Measurements from ENCODE around the gene TSHZ2.
"Not testable (repeated sequence)": the region's sequence is repeated elsewhere in the genome, so short reads cannot be mapped to it uniquely, and the experiment has no call there.

TSHZ2 gene

DNA sequence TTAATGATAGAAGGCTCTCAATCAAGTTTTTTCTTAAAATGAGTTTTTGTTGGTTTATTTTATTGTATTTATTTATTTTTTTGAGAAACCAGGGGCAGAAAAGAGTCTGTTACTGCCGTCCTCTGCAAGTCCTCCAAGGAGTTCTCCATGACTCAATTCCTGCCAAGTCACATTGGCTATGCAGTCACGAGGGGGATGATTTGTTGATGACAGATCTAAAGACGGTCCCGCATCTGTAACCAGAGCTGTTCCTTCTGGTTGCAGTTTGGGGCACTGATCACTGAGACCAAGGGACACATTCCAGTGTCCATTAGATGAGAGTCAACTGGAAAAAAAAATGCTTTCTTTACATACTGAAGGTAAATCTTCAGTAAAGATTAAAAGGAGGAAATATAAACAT is 13.9 kb upstream of the TSHZ2 start:
- DNase-seq: no peak
- in situ Hi-C loops (cut with MboI; ENCODE audit: low pct_unique_long_range_greater_than_20kb, low sequenced_read_pairs): no loop called here

DNA sequence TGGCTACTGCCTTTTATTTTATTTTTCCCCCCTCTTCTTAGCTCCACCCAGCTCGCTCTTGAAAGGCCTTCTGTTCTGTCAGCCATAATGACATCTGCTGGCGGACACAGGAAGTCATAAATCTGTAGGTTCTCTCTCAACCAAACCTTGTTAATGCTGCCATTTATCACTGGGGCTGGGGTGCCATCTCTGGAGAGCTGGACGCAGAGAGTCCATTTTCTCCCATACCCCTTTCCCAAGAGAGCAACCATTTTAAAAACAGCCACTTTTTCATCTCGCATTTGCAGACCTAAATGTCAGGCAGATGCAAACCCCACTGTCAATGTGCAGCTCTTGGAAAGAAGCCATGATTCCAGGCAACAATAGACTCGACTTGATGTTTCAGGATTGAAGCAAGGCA is 13.0 kb upstream of the TSHZ2 start:
- DNase-seq: peak; percentile 5
- in situ Hi-C loops (cut with MboI; ENCODE audit: low pct_unique_long_range_greater_than_20kb, low sequenced_read_pairs): no loop called here

DNA sequence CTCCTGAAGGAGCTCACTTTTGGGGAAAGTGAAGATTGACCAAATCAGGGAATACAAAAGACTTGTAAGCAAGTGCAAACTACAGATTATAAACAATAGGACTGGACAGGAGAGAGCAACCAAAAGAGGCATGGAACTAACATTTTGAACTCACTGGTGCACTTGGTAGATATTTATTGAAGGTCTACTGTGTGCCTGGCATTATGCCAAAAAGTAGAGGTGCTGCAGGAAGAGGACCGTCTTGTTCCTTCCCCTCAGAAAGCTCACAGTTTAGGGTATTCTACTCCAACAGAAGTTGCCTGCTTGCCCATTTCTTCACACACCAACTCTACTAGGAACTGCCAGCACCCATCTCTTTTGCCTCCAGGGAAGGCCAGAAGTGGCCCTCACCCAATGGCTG is 10.0 kb upstream of the TSHZ2 start:
- DNase-seq: no peak
- in situ Hi-C loops (cut with MboI; ENCODE audit: low pct_unique_long_range_greater_than_20kb, low sequenced_read_pairs): no loop called here

DNA sequence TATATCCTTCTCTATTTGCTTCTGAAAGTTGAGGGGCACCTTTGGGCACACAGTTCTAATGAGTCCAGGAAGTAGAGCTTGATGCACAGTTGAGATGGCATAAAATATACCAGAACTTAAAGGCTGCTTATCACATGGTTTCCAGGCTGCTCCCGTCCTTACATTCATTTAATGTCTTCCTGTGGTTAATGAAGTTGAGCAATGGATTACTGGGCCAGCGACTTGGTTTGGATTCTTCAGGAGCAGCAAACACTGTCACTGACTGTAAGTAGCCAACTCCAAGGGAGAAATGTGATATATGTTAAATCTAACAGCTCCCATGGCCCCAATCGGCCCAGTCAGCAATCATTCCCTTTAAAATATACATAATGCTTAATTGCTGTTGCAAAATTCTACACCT is 9.0 kb upstream of the TSHZ2 start:
- in situ Hi-C loops (cut with MboI; ENCODE audit: low pct_unique_long_range_greater_than_20kb, low sequenced_read_pairs): no loop called here
- DNase-seq: no peak

DNA sequence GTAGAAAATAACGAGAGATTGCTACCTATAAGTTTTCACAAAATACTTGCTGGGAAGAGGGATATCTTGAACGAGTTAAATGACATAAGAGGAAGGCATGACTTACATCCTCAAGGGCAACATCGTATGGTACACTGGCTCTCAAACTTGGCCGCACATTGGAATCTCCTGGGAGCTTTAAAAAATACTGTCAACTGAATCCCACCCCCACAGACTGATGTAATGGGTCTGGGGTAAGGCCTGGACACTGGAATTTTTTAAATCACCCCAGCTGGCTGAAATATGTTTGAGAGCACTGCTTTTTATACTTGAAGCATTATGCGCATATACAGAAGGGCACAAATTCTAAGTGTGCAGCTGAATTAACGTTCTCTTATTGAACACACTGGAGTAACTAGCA is 8.0 kb upstream of the TSHZ2 start:
- in situ Hi-C loops (cut with MboI; ENCODE audit: low pct_unique_long_range_greater_than_20kb, low sequenced_read_pairs): no loop called here
- no peak for DNase-seq

DNA sequence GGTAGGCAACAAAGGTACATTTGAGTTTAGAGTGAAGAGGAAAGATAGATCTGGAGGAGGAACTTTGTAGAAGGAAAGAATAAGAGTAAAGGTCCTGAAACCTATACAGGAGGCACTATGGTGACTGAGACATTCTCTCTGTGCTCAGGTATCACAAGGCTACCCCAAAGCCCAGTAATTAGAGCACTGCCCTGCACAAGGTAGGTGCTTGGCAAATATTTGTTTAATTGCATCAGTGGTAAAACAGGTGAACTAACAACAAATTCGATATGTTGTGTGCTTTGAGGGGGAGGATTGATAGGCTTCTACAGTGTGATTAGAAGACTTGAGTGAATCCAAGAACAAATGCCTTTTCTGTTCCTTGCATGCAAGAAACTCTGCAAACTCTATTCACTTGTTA is 6.8 kb upstream of the TSHZ2 start:
- in situ Hi-C loops (cut with MboI; ENCODE audit: low pct_unique_long_range_greater_than_20kb, low sequenced_read_pairs): no loop called here
- DNase-seq: no peak

DNA sequence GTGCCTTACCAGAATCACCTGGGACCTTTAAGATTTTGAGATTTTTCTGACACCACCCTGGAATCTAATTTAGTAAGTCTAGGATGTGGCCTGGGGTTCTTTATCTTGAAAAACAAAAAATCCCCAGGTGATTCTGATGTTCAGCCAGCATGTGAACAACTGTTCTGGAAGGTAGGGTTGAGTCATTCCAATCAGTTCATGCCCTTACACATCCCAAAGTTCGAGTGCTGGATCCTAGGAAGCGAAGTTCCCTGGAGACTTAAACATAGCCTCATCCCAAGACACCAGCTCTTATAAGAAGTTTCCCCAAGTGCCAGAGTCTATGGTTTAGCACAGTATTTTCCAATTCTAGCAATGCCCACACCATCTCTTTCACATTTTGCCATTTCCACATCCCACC is 6.3 kb upstream of the TSHZ2 start:
- in situ Hi-C loops (cut with MboI; ENCODE audit: low pct_unique_long_range_greater_than_20kb, low sequenced_read_pairs): no loop called here
- no peak for DNase-seq

DNA sequence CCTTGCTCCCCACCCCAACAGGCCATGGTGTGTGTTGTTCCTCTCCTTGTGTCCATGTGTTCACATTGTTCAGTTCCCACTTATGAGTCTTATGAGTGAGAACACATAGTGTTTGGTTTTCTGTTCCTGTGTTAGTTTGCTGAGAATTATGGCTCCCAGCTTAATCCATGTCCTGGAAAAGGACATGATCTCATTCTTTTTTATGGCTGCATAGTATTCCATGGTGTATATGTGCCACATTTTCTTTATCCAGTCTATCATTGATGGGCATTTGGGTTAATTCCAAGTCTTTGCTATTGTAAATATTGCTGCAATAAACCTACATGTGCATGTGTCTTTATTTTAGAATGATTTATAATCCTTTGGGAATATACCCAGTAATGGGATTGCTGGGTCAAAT is 5.6 kb upstream of the TSHZ2 start:
- DNase-seq; in situ Hi-C loops (cut with MboI; ENCODE audit: low pct_unique_long_range_greater_than_20kb, low sequenced_read_pairs): not testable (repeated sequence)

DNA sequence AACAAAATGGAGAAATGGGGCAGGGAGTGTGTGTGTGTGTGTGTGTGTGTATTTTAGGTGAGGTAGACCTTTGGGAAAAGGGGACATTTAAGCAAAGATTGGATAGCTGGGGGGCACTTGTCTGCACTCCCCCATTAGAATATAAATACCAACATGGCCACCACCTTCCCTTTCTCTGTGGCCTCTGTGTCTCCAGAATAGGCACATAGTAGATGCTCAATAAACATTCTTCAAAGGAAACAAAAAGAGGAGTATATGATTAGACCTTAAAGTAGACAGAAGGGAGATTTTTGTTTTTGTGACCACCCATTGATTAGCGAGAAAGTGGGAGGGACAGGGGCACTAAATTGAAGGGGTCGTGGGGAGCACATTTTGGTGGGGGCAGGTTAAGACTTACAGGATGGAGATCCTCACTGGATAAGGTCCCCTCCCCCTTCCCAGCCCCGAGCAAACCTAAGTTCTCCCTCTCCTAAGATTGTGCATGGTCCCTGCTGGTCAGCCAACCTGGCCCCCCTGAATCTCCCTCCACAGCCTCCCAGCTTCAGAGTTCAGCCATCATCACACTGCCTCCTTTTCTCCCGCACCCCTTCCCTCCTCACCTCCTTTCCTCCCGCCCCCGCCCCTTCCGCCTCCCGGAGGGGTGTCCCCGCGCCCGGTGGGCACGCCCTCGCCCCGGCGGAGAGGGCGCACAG is 514 bp upstream of the TSHZ2 start:
- no peak for DNase-seq
- in situ Hi-C loops (cut with MboI; ENCODE audit: low pct_unique_long_range_greater_than_20kb, low sequenced_read_pairs): no loop called here

DNA sequence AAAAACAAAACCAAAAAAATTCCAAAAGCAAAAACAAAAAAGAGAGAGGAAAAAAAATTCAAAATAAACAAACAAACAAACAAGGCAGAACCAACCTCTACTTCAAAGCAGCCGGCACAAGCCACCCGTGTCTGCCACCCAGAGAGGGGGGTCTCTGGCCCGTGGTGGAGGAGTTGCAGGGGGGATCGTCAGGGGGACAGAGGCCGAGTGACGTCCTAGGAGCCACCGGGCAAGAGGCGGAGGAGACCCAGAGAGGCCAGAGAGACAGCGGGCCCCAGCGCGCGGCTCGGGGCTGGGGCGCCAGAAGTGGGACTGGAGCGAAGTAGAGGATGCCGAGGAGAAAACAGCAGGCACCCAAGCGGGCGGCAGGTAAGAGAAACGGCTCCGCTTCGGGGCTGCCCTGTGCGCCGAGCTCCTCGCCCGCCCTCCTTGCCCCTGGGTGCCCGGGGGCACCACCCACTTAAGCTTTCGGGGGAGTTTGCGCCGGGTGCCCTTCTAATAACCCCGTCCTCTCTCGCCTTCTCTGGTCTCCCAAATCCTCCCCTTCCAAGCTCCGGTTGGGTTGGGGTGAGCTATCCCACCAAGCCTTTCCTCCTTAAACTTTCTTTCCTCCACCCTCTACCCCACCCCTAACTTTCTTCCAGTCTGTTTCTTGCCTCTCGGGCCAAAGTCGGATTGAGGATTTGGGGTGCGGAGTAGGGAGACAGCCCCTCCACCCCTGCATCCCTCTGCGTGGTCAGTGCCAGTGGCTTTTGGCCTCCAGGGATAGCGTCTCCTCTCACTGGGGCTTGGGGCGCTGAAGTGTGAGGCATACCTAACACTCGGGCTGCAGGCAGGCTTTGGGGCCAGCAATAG is 1.0 kb downstream of the TSHZ2 start:
- in situ Hi-C loops (cut with MboI; ENCODE audit: low pct_unique_long_range_greater_than_20kb, low sequenced_read_pairs): no loop called here
- DNase-seq: no peak

DNA sequence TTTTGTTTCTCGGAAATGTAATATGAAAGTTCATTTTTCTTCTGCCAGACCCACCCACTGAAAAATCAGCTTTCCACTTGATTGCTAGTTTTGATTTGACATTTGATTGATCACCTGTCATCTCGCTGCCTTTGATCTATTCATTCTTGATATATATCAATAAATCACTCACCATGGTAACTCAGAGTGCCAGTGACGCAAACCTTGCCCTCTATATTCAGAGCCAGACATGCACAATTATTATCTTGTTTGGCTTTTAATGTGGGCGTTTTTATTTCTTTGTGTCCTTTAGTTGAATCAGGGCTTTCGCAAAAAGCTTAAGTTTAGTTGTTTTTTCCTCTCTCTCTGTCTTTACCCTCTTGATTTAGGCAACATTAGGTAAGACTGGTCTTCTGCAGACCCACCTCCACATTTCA is 2.0 kb downstream of the TSHZ2 start:
- no peak for DNase-seq
- in situ Hi-C loops (cut with MboI; ENCODE audit: low pct_unique_long_range_greater_than_20kb, low sequenced_read_pairs): no loop called here

DNA sequence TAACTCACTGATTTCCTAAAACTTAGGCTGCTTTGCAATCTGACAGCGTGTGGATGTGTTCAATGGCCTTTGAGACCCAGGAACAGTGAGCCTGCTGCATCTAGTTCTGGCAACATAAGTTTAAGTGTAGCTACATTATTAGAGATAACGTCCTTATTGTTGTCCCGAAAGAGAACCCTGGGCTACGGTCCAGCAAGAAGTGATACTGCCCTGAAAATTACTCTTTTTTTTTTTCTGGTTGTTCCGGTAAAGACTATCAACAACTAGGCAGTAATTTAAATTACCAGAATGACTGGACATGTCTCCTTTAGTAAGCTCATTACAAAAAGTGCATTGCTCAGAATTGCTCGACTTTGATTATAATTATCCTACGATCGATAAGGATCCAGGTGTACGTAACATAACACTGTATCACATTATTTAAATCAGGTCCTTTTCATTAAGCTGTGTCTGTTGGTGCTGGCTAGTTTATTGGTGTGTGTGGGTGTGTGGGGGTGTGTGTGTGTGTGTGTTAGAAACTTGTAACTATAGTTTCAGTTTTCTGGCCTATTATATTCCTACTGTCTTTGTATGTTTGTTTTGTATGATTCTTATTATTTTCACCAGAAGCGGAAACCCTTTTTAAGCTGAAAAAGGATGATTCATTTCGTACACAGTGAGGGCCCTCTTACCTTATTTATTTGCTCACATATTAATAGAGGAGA is 3.0 kb downstream of the TSHZ2 start:
- in situ Hi-C loops (cut with MboI; ENCODE audit: low pct_unique_long_range_greater_than_20kb, low sequenced_read_pairs): no loop called here
- no peak for DNase-seq

DNA sequence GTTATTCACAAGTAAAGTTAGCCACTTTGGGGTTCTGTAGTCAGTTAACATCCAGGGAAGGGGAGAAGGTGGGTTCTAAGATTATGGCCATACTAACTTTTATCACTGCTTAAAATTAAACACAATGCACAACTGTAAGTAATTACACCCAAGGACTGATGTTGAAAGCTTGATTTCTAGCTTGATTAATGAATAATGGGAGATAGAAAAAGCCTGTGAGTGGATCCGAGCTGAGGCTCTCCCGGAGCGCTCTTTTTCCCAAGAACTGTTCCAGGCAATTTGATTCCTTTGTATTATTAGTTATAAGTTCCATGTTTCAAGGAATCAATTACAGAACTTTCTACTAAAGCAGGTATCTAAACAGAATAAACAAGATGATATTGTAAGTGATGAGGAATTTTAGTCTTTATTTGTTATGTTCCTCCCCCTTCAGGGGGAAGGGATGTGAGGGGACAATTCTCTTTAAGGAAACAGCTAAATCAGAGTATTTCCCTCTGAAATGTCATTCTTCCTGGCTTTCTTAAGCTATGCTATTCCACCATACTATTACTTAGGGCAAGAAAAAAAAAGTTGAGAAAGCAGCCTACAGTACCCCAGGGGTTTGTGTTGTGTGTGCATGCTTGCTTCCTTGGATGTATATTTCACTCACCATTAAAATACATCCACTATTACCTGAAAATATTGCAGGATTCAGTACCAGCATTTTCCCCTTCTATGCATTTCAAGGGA is 3.8 kb downstream of the TSHZ2 start:
- in situ Hi-C loops (cut with MboI; ENCODE audit: low pct_unique_long_range_greater_than_20kb, low sequenced_read_pairs): no loop called here

DNA sequence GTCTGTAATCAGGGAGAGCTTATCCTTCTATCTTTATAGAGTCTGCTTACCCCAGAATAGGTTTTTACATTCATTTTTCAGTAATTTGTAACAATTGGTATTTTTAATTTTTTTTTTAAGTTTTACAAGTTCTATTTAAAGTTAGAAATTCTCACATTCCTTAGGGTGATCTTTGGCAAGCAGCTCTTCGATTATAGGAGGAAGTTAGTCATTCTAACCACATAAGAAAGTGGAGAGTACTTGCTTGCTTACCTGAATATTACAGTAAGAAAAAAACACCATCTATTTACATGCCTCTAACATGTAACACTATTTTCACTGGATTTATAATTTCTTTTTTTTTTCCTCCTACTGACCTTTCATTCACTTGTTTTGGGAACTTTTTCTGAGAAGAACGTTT is 6.7 kb downstream of the TSHZ2 start:
- in situ Hi-C loops (cut with MboI; ENCODE audit: low pct_unique_long_range_greater_than_20kb, low sequenced_read_pairs): no loop called here
- DNase-seq: no peak

More for the DNA sequence above, 3.8 kb downstream of the TSHZ2 start:
- no peak for DNase-seq

DNA sequence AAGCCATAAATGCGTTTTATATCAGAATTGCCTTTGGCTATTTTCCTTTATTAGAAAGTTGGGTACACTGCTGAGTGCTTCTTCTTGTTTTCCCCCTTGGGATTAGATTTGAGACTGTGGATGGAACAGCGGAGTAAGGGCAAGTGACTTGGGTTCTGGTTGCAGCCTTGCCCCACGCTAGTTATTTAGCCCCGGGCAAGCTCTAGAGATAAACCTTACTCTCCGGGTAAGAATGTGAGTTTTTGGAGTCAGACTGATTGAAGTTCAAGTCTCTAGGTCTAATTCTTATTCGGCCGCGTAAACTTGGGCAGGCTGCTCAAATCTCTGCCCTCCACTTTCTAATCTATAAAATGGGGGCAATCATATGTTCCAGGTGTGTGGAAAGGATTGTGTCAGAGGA is 8.9 kb downstream of the TSHZ2 start:
- DNase-seq: no peak
- in situ Hi-C loops (cut with MboI; ENCODE audit: low pct_unique_long_range_greater_than_20kb, low sequenced_read_pairs): no loop called here

DNA sequence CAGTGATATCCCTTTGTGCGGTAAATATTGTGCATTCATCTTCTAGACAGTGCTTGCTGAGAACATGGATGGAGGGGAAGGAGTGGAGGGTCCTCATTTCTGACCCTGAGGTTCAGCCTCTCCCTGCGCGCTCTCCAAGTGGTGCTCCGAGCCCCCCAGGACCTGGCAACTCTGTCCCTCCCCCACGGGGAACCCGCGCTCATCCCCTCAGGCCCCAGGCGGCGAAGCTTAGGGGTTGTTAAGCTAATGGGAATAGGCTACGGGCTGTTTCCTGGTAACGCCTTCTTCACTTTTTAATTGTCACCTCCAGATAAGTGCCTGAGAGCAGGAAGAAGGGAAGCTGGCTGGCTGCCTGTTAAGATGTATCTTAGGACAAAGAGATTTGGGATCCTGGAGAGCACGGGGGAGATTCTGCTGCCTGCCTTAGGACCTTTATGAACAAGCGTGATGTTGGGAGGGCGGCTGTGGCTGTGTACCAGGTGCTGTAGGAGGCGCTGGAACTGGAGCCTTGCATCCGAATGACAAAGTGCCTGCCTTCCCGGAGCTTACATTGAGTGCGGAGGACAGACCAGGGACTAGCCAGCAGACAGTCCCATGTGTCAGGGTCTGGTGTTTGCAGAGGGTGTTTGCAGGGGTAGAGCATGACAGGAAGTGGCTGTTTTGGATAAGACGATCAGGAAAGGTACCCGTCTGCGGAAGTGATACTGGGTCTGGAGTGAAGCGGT is 11.7 kb downstream of the TSHZ2 start:
- no peak for DNase-seq
- in situ Hi-C loops (cut with MboI; ENCODE audit: low pct_unique_long_range_greater_than_20kb, low sequenced_read_pairs): no loop called here

DNA sequence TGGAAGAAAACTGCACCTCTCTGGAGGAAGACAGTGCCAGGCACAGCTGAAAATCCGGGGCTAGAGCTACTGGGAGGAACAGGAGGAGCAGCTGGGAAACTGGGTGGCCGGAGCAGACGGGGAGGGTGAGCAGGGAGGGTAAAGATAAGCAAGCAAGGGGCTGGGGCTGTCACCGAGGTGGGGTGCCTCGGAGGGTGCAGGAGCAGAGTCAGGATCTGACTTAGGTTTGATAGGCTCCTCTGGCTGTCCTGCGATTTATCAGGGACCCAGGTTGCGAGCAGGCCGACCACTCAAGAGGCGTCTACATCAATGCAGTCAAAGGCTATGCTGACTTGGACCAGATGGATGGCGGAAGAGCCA is 12.3 kb downstream of the TSHZ2 start:
- no peak for DNase-seq
- in situ Hi-C loops (cut with MboI; ENCODE audit: low pct_unique_long_range_greater_than_20kb, low sequenced_read_pairs): no loop called here

DNA sequence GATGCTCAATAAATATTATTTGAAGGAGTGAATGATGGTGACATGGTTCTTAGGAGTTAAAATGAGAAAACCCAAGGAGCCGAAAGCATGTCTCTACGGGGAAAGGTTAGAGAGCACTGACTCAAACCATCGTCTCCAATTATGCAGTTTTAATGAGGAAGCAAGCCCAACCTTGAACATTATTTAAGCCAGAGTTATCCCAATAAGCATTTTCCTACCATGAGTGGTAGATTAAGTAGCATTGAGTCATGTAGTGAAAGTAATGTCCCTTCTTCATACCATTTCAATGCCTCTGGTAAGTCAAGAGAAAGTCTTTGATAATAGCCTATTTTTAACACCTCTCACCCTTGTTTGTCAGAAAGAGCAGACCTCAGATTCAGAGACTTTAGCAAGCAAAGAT is 13.5 kb downstream of the TSHZ2 start:
- DNase-seq: no peak
- in situ Hi-C loops (cut with MboI; ENCODE audit: low pct_unique_long_range_greater_than_20kb, low sequenced_read_pairs): no loop called here

DNA sequence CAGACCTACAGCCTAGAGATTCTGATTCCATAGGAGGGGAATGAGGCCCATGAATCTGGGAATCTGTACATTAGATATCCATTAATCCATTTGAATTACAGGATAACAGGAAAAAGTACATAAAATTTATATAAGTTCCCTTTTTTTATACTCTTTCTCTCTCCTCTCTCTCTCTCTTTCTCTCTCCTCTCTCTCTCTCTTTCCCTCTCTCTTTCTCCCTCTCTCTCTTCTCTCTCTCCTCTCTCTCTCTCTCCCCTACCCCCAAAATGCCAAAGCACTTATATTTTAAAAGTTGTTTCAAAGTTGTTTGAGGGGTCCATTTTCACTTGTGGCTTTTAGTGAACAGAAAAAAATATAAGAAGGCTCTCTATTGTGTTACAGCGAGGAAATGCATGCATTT is 15.1 kb downstream of the TSHZ2 start:
- DNase-seq: no peak
- in situ Hi-C loops (cut with MboI; ENCODE audit: low pct_unique_long_range_greater_than_20kb, low sequenced_read_pairs): no loop called here
